ES-I3 (cell line): ENCODE measurements around the gene USP36.

Experiments
- H3K36me3 ChIP-seq: 2 replicates; pipeline ENCODE4 v1.6.1; 2013; ENCODE audit warnings: mild to moderate bottlenecking, low read length, control low read depth, moderate library complexity; ENCODE audit not compliant: insufficient read depth
- H3K4me1 ChIP-seq: 2 replicates; pipeline ENCODE4 v1.6.1; 2013; ENCODE audit warnings: mild to moderate bottlenecking, control low read depth, low read length; ENCODE audit not compliant: insufficient read depth
- H3K9ac ChIP-seq: 2 replicates; pipeline ENCODE4 v1.6.1; 2013; ENCODE audit warnings: low read depth, mild to moderate bottlenecking, low read length, moderate library complexity
- H3K9me3 ChIP-seq: 2 replicates; pipeline ENCODE4 v1.6.1; 2013; ENCODE audit warnings: mild to moderate bottlenecking, low read length, moderate library complexity; ENCODE audit not compliant: control insufficient read depth, insufficient read depth

USP36 gene

GRCh38 chr17:78802008-78802407 lies 38.6 kb downstream of the USP36 start:
- Histone ChIP-seq H3K4me1 (no peaks in the 10 kb centered on the region), H3K9me3 (no peaks in the 10 kb centered on the region), H3K9ac (no peak overlapping the region), H3K36me3 (peaks cover 53% of the 10 kb centered on the region)

GRCh38 chr17:78800132-78800931 lies 40.3 kb downstream of the USP36 start:
- no peaks in the 10 kb centered on the region for H3K9me3 ChIP-seq
- H3K36me3 ChIP-seq, result peaks cover 54% of the 10 kb centered on the region
- H3K9ac ChIP-seq, result no peak overlapping the region
- no peaks in the 10 kb centered on the region for H3K4me1 ChIP-seq

- Histone ChIP-seq H3K9ac (no peak overlapping the region), H3K36me3 (peaks cover 44% of the 10 kb centered on the region), H3K9me3 (no peaks in the 10 kb centered on the region), H3K4me1 (no peaks in the 10 kb centered on the region)
Measured at GRCh38 chr17:78798695-78799559, 41.7 kb downstream of the USP36 start.

GRCh38 chr17:78797691-78798585 lies 42.7 kb downstream of the USP36 start:
- no peaks in the 10 kb centered on the region for H3K4me1 ChIP-seq
- H3K36me3 ChIP-seq, result peaks cover 39% of the 10 kb centered on the region
- H3K9me3 ChIP-seq, result no peaks in the 10 kb centered on the region
- no peak overlapping the region for H3K9ac ChIP-seq

- H3K4me1 ChIP-seq, result no peaks in the 10 kb centered on the region; the same call in 1 of the 2 replicates
- H3K9me3 ChIP-seq, result no peaks in the 10 kb centered on the region
- H3K36me3 ChIP-seq, result peaks cover 33% of the 10 kb centered on the region
- H3K9ac ChIP-seq, result no peak overlapping the region
Measured at GRCh38 chr17:78797213-78797612, 43.4 kb downstream of the USP36 start.

- peaks cover 5% of the 10 kb centered on the region; the same call in 1 of the 2 replicates for H3K4me1 ChIP-seq
- H3K36me3 ChIP-seq, result peaks cover 33% of the 10 kb centered on the region
- no peak overlapping the region for H3K9ac ChIP-seq
- no peaks in the 10 kb centered on the region for H3K9me3 ChIP-seq
Measured at GRCh38 chr17:78796517-78796900, 44.1 kb downstream of the USP36 start.

- H3K36me3 ChIP-seq, result peaks cover 33% of the 10 kb centered on the region
- H3K4me1 ChIP-seq, result peaks cover 5% of the 10 kb centered on the region; the same call in 1 of the 2 replicates
- no peaks in the 10 kb centered on the region for H3K9me3 ChIP-seq
- no peak overlapping the region for H3K9ac ChIP-seq
Measured at GRCh38 chr17:78795861-78796516, 44.6 kb downstream of the USP36 start.

- Histone ChIP-seq H3K9ac (no peak overlapping the region), H3K4me1 (peaks cover 5% of the 10 kb centered on the region; the same call in 1 of the 2 replicates), H3K9me3 (no peaks in the 10 kb centered on the region), H3K36me3 (peaks cover 32% of the 10 kb centered on the region)
Measured at GRCh38 chr17:78794864-78795640, 45.6 kb downstream of the USP36 start.

- Histone ChIP-seq H3K9ac (no peak overlapping the region), H3K4me1 (peaks cover 5% of the 10 kb centered on the region; the same call in 1 of the 2 replicates), H3K9me3 (no peaks in the 10 kb centered on the region), H3K36me3 (peaks cover 28% of the 10 kb centered on the region)
Measured at GRCh38 chr17:78794399-78794798, 46.2 kb downstream of the USP36 start.

GRCh38 chr17:78793968-78794367 lies 46.6 kb downstream of the USP36 start:
- Histone ChIP-seq H3K9me3 (no peaks in the 10 kb centered on the region), H3K4me1 (peaks cover 5% of the 10 kb centered on the region; the same call in 1 of the 2 replicates), H3K36me3 (peaks cover 24% of the 10 kb centered on the region), H3K9ac (no peak overlapping the region)

GRCh38 chr17:78793415-78793814 lies 47.2 kb downstream of the USP36 start:
- Histone ChIP-seq H3K9ac (no peak overlapping the region), H3K4me1 (peaks cover 5% of the 10 kb centered on the region; the same call in 1 of the 2 replicates), H3K36me3 (peaks cover 24% of the 10 kb centered on the region), H3K9me3 (no peaks in the 10 kb centered on the region)

- Histone ChIP-seq H3K9ac (no peak overlapping the region), H3K36me3 (peaks cover 15% of the 10 kb centered on the region), H3K4me1 (peaks cover 9% of the 10 kb centered on the region), H3K9me3 (no peaks in the 10 kb centered on the region)
Measured at GRCh38 chr17:78791840-78792709, 48.5 kb downstream of the USP36 start.
